Neuron (in vitro differentiated cells): ENCODE results near the gene NBPF1.
A peak's percentile ranks its signal among the peaks of the same experiment; 100 is the strongest.
"Not testable (repeated sequence)": the region's sequence is repeated elsewhere in the genome, so short reads cannot be mapped to it uniquely, and the experiment has no call there.

Experiments
- H2AFZ ChIP-seq: one replicate; pipeline ENCODE4 v1.6.1; 2013; ENCODE audit warnings: low read depth, mild to moderate bottlenecking, inconsistent platforms, low read length, moderate library complexity
- H3K27me3 ChIP-seq: one replicate; pipeline ENCODE4 v1.6.1; 2013; ENCODE audit warnings: low read length; ENCODE audit not compliant: insufficient read depth
- H3K36me3 ChIP-seq: one replicate; pipeline ENCODE4 v1.6.1; 2013; ENCODE audit warnings: low read length; ENCODE audit not compliant: insufficient read depth
- H3K4me1 ChIP-seq: one replicate; pipeline ENCODE4 v1.6.1; 2013; ENCODE audit warnings: low read length; ENCODE audit not compliant: insufficient read depth
- H3K4me3 ChIP-seq: 2 replicates; pipeline ENCODE4 v1.5.1; 2013; ENCODE audit warnings: mild to moderate bottlenecking, low read length, moderate library complexity
- H3K9me3 ChIP-seq: one replicate; pipeline ENCODE4 v1.6.1; 2013; ENCODE audit warnings: low read length

Gene NBPF1

DNA sequence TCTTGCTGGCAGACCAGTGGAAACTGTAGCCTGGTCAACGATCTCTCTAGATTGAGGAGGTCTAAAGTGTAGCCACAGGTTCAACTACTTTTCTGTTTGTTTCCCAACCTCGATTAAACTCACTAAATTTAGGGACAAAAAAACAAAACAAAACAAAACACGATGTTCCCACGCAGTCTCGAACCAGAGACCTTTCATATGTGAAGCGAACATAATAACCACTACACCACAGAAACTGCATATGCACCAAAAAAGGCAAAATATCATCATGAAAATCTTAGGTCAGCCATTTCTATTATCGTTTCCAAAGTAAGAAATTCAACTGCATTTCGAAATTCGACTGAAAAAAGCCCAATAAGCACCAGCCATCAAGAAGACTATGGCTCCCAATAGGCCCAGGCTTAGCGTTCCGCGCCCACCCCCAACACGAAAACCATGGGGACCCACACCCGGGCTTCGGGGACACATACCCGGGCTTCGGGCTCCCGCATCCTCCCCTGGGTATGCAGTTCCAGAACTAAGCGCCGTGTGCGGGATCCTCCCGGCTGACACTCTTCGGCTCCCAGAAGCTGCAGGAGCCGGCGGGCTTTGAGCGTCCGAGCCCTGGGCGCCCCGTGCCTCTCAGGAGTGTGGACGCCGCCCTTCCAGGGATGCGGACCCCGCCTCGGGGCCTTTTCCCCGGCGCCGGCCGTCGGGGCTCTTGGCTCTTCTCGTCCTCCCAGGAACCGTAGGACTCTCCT lies 65.7 kb downstream of the NBPF1 start:
- not testable (repeated sequence) for H3K27me3 ChIP-seq, H3K4me3 ChIP-seq, H3K36me3 ChIP-seq, H3K9me3 ChIP-seq, H2AFZ ChIP-seq, H3K4me1 ChIP-seq

- H3K9me3 ChIP-seq, H3K27me3 ChIP-seq, H3K4me1 ChIP-seq, H3K36me3 ChIP-seq, H3K4me3 ChIP-seq, H2AFZ ChIP-seq: not testable (repeated sequence)
Measured at GRCh38 chr1:16545682-16546095, 67.7 kb downstream of the NBPF1 start.

- not testable (repeated sequence) for H2AFZ ChIP-seq, H3K4me3 ChIP-seq, H3K4me1 ChIP-seq, H3K27me3 ChIP-seq, H3K36me3 ChIP-seq, H3K9me3 ChIP-seq
Measured at GRCh38 chr1:16540421-16540893, 72.9 kb downstream of the NBPF1 start.

DNA sequence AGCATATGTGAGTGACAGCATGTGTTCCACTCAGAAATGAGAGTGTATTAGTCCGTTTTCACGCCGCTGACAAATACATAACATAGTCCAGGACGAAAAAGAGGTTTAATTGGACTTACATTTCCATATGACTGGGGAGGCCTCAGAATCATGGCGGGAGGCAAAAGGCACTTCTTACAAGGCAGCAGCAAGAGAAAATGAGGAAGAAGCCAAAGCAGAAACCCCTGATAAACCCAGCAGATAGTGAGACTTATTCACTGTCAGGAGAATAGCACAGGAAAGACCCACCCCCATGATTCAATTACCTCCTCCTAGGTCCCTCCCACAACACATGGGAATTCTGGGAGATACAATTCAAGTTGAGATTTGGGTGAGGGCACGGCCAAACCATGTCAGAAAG lies 75.8 kb downstream of the NBPF1 start:
- not testable (repeated sequence) for H3K36me3 ChIP-seq

DNA sequence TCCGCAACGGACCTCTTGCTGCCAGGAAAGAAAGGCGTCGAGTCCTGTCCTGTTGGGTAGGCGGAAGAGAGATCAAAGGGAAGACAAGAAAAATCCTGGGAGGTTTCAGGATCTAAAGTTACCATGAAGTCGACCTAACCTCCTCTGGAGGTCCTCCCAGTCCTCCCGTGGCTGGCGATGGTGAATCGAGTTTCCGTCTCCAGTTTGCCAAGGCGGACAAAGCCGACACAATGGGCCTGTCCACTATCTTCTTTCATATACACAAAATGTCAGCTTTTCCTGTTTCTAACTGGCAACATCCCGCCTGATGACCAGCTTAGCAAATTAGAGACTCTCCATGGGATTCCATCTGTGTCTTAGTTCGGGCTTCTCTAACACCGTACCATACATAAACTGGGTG lies 76.6 kb downstream of the NBPF1 start:
- H3K4me3 ChIP-seq, H3K36me3 ChIP-seq, H3K4me1 ChIP-seq, H3K27me3 ChIP-seq, H2AFZ ChIP-seq, H3K9me3 ChIP-seq: not testable (repeated sequence)

More for the DNA sequence above, 75.8 kb downstream of the NBPF1 start:
- not testable (repeated sequence) for H3K27me3 ChIP-seq, H3K4me3 ChIP-seq, H3K9me3 ChIP-seq, H2AFZ ChIP-seq, H3K4me1 ChIP-seq

GRCh38 chr1:16535898-16536297 lies 77.5 kb downstream of the NBPF1 start:
- H3K9me3 ChIP-seq, H3K27me3 ChIP-seq, H3K4me1 ChIP-seq, H2AFZ ChIP-seq, H3K4me3 ChIP-seq, H3K36me3 ChIP-seq: not testable (repeated sequence)

DNA sequence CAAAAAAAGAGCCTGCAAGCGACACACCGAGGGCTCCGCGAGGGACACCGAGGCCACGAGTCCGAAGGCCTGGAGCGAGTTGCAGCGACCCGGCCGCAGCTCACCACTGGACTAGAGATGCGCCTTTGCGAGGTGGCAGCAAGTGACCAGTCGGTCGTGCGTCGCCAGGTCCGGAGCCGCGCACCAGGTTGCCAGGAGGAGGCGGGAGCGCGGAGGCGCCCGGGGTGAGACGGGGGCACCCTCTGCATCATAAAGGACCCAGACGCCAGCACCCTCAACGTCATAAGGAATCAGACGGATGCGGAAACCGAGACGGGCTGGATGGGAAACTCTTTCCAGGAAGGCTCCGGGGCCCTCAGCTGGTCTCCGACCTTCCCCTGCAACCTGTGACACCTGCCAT lies 77.9 kb downstream of the NBPF1 start:
- not testable (repeated sequence) for H3K9me3 ChIP-seq, H3K4me1 ChIP-seq, H2AFZ ChIP-seq, H3K36me3 ChIP-seq, H3K27me3 ChIP-seq
- peak overlapping the region; percentile 40 for H3K4me3 ChIP-seq

DNA sequence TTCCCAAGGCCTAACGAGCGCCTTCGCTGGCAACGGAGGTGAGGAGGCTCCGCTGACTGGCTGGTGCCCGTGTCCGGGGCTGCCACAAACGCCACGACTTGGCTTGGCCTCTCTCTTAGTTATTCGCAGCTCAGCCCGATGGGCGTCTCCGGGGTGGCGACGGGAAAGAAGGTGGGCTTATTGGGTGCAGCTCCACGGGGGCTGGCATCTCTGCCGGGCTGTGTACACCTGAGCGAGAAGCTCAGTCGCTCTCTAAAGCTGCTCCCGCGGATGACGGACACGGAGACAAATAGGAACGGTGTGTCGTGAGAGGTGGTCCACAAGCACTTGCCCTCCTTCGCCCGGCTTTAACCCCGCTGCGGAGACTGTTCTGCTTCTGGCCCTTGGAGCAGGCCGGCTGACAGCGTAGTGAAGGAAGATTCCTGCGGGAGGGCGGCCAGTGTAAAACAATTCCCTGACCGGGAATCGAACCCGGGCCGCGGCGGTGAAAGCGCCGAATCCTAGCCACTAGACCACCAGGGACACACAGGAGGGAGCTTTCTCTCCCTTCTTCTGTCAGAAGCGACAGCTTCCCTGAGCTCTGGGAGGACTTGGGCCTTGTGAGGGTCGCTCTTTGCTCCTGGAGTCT lies 78.4 kb downstream of the NBPF1 start:
- H3K4me3 ChIP-seq, result peak overlapping the region; percentile 45

GRCh38 chr1:16534239-16534828 lies 79.0 kb downstream of the NBPF1 start:
- H3K4me1 ChIP-seq, H3K9me3 ChIP-seq, H2AFZ ChIP-seq, H3K36me3 ChIP-seq, H3K27me3 ChIP-seq: not testable (repeated sequence)
- H3K4me3 ChIP-seq, result peak overlapping the region; percentile 46

More for the DNA sequence above, 78.4 kb downstream of the NBPF1 start:
- H2AFZ ChIP-seq, result peak overlapping the region; percentile 16
- not testable (repeated sequence) for H3K9me3 ChIP-seq, H3K36me3 ChIP-seq, H3K27me3 ChIP-seq, H3K4me1 ChIP-seq

DNA sequence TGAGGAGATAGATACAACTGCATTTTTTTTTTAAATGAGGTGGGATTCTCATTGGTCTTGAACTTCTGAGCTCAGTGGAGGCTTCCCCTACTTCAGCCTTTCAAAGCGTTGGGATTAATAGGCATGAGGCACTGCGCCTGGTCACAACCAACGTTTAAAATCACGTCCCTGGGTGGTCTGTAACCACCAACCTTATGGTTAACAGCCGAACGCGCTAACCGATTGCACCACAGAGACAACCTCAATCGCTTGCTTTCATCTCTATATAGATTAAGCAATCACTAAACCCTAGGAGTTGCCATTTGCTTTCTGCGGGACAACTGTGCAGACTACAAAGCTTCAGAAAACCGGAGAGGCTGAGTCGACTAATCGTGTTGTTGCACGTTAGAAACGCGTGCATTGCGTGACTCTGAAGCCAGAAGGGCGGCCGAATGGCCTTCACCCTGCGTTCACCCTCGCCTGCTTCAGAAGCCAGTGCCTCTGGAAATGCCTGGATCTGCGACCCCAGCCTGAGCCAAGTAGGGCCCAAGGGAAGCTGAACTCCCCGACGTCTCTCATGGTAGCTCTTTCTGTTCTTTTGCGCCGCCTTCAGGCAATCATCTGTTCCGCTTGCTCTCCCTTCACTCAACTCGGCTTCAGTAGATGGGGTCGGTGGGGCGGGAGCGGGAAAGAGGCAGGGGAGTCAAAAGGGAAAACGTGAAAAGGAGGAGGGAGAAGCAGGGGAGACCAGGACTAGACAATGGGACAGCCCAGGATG lies 81.0 kb downstream of the NBPF1 start:
- H3K36me3 ChIP-seq, H3K4me1 ChIP-seq, H3K4me3 ChIP-seq, H2AFZ ChIP-seq, H3K27me3 ChIP-seq, H3K9me3 ChIP-seq: not testable (repeated sequence)

DNA sequence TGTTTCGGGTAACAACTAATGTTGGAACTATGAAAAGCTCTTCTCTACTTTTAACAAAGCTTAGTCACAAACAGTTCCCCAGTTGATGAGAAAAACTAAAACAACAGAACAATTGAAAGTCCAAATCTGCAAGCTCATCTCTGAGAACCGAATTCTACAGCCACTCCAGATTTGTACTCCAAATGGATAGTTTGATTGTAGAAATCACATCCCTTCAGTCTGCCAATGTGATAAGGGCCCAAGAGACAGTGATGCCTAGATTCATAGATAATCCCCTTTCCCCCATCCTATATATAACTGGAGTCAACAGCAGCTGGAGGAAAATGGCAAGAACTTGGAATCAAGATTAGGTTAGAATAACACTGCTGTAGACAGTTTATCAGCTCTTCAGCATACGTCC lies 85.0 kb downstream of the NBPF1 start:
- not testable (repeated sequence) for H3K9me3 ChIP-seq, H3K4me3 ChIP-seq

DNA sequence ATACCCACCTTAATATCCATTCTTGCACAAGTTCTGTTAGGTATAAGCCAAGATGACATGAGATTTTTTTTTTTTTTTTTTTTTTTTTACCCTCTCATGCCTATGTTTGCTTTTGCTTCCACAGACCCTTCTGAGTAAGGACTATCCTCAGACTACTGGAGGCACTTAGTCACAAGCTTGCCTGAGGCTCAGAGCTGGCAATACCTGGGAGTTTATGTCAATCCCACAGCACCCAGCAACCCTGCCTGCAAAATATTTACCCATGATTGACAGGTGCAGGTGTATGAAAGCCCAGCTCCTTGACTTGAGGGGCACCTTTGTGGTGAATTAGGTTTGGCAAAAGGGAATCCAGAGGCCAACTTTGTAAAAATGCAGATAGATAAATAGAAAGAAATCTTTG lies 87.6 kb downstream of the NBPF1 start:
- H2AFZ ChIP-seq, H3K9me3 ChIP-seq, H3K36me3 ChIP-seq, H3K4me3 ChIP-seq, H3K4me1 ChIP-seq: not testable (repeated sequence)
- H3K27me3 ChIP-seq, result peaks cover 16% of the 10 kb centered on the region

More for the DNA sequence above, 85.0 kb downstream of the NBPF1 start:
- H3K36me3 ChIP-seq, H2AFZ ChIP-seq, H3K4me1 ChIP-seq: not testable (repeated sequence)
- H3K27me3 ChIP-seq, result peaks cover 11% of the 10 kb centered on the region

- not testable (repeated sequence) for H3K9me3 ChIP-seq, H2AFZ ChIP-seq, H3K4me1 ChIP-seq, H3K4me3 ChIP-seq, H3K36me3 ChIP-seq
- peaks cover 19% of the 10 kb centered on the region for H3K27me3 ChIP-seq
Measured at GRCh38 chr1:16521679-16522078, 91.7 kb downstream of the NBPF1 start.
